HG03521 (cell line): Measurements from ENCODE around the gene MAFB.

Experiments used
- ATAC-seq: cut with Tn5 transposase; IDR thresholded peaks from one replicate; pipeline ENCODE4 v1.9.1; 2021; ENCODE audit warnings: mild to moderate bottlenecking, moderate library complexity; ENCODE audit not compliant: unreplicated experiment

MAFB gene

DNA sequence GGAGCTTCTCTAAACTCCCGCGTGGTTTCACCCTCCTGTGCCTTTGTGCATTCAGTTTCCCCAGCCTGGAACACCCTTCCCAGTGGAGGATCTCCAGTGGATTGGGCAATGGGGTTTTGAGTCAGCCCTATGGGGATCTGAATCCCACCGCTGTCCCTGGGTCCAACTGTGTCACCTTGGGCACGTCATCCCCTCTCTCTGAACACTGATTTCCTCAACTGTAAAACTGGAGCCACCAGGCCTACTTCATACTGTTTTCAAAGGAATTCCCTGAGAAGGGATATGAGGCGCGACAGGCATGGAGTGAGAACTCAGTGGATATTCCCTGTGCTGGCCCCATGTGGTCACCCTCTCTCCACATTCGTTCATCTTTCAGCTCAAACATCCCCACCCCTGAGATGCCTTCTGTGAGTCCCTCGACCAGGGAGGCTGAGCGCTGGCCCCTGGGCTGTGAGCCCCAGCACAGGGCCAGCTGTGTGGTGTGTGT, 25.7 kb downstream of the MAFB start:
- no peak for ATAC-seq

GRCh38 chr20:40659567-40659966, 29.5 kb downstream of the MAFB start:
- ATAC-seq = no peak

DNA sequence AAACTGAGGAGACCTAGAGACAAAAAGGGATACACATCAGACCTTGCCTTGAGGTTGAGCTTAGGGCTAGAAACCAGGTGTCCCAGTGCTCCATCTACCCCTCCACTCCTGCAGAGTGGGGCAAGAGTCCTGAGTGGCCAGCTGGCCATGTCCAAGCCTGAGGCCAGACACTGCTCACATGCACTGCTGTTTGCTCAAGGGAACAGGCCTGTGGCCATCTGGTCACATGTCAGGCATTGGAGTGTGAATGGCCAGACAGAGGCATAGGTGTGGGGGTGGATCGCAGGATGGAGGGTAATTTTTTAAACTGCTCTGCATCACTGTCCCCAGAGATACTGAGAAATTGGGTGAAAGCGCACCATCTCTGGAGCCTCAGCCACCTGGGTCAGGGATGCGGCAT, 30.5 kb downstream of the MAFB start:
- no peak for ATAC-seq

DNA sequence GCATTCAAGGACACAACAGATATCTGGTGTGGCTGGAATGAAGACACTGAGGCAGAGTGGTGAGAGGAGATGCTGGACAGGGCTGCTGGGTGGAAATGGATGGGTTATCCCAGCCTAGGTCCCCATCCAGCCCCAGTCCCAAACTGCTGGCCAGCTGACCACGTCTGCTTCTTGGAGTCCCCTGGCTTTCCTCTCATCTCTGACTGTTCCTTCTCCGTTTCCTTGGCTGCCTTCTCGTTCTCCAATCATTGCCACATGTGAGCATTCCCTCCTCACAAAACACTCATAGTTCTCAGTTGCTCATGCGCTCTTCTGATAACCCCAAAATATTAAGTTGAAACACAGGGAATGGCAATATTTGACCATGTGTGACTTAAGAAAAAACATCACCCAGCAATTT, 31.5 kb downstream of the MAFB start:
- no peak for ATAC-seq

DNA sequence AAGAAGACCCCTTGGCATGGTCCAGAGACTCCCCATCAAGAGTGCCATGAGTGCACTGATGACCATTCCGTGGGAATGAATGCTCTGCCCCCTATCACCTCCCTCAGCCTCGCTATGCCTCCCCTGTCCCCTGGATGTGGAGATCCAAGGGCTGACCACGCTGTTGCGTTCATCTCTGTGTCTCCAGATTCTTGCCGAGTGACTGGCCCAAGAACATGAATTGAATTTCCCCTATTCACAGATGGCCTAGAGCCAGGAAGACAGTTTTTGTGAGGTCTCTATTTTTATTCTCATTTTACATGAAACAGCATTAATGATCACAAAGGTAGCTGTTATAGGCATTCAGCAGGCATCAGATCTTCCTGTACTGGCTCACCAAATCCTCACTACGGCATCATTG, 33.6 kb downstream of the MAFB start:
- ATAC-seq = no peak

- ATAC-seq = no peak
These were observed 34.2 kb downstream of the MAFB start for GRCh38 chr20:40654876-40655275.

- ATAC-seq = no peak
These were observed 36.5 kb downstream of the MAFB start for GRCh38 chr20:40652441-40652987.

GRCh38 chr20:40651151-40651550, 37.9 kb downstream of the MAFB start:
- ATAC-seq = no peak

DNA sequence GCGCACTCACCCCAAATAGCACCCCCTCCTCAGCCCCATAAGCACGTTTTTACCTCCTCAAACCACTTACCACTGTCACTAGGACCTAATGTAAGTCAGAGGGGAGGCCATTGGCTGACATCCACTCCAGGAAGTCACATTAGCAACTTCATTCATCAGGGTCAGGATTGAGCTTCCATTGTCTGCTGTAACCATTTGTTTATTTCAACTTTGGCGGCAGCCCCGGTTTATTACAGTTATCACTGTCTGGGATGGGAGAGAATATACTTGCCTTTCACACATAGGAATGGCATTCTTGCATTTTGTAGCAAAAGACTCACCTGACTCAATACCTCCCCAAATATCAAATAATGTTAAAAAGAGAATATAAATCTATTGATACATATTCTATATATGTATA, 38.3 kb downstream of the MAFB start:
- ATAC-seq = no peak

GRCh38 chr20:40648210-40649072, 40.6 kb downstream of the MAFB start:
- no peak for ATAC-seq

GRCh38 chr20:40646813-40647212, 42.2 kb downstream of the MAFB start:
- no peak for ATAC-seq

DNA sequence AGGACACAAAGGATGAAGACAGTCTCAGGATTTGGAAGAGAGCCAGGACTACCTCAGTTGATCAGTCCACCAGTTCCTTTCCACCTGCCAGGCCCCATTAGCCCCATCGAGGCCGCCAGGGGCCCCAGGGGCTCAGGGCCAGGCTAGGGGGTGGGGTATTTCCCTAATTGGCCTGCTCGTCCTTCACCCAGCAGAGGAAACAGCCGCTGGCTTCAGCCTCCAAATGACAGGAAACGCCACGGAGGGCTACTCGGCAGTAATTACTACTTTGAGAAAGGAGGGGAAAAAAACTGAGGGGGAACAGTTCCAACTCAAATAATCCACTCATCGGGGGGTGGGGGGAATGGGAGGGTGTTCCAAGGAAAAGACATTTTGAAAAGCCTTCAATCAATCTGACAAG, 42.7 kb downstream of the MAFB start:
- no peak for ATAC-seq

- no peak for ATAC-seq
These were observed 44.2 kb downstream of the MAFB start for GRCh38 chr20:40644863-40645262.

DNA sequence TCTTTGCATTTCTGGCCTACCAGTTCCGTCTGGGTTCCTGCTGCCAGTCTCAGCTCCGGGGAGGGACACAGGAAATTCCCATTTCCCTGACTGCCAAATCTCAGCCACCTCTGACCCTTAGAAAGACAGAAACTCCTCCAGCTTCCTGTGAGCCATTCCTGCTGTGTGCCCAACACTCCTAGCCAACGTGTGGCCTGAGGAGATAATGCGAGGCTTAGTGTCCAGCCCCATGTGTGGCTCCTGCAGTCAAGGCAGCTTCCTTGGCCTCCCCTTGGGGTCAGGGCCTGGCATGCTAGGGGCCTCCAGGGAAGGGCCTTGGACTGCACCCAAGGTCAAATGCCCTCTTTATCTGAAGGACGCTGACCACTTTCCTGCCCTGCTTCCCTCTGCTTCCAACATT, 45.1 kb downstream of the MAFB start:
- no peak for ATAC-seq

DNA sequence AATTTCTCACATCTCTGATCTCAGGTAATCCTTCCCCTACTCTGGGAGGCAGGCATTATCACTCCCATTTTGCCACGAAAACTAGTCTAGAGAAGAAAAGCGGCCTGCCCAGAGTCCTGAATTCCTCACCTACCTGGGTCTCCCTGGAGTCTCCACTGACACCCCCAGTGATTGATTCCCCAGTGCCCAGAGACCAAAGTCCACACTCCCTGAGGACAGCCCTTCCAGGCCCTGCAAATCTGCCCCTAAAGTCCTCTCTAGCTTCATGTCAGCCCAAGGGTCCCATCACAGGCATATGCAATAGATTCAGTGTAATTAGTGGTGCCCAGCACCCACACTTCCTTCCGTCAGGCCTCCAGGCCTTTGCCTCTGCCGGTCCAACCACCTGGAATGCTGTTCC, 47.2 kb downstream of the MAFB start:
- no peak for ATAC-seq

DNA sequence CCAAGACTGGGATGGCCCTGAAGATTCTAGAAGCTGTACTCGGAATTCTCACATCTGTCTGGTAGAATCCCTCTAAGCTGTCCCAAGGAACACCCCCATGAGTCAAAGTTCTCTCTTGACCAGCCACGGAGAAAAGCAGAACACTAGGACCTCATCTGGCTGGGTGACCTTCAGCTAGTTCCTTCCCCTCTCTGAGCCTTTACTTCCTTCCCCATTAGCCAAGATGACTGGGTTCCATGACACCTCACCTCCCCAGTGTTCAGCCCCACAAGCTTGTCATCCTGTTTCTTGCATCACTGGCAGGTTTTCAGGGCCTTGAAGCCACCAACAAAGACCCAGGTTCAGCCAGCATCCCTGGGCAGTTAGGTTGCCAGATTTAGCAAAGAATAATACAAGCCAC, 47.8 kb downstream of the MAFB start:
- no peak for ATAC-seq

DNA sequence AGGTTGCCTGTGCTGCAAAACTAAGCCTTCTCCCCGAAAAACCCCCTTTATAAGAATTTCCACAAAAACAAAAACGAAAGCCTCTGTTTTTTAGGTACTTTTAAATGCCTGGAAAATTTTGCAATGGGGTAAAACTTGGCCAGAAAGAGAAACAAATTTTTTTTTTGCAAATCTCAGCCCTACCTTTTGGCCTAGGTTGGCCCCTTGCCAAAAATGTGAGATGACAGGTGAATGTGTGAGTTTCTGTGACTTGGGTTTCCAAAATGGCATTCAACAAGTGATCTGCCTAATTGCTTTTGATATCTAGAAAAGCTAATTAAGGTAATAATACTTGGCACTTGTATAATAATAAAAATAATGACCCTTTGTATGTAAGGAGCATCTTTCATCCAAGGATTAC, 48.4 kb downstream of the MAFB start:
- no peak for ATAC-seq

DNA sequence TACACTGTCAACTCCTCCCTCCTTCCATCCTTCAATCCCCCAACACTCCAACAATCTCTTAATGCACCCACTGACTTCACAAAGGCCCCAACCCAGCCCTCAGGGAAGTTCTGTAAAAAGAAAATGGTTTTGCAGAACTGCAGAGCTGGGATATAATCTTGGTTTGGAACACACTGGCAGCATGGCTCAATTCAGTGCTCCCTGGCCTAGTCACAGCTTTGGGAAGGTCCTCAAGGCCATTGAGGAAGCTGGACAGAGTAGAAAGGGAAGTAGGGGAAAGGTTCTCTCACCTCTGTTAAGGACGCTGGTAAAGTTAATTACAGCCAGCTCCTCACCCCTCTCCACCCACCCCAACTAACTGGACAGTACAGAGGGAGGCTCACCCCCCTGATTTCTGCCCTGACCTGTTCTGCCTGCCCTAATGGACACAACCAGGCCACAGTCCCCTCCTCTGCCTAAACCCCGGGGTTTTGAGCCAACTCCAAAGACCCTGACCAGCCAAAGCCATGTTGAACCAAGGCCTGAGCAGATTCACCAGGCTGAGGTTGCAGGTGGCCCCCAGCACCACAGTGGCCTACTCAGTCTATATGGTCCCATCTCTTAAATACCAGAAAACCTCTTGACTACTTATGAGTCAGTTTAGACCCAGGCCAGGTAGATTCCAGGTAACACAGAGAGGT, 49.2 kb downstream of the MAFB start:
- no peak for ATAC-seq

DNA sequence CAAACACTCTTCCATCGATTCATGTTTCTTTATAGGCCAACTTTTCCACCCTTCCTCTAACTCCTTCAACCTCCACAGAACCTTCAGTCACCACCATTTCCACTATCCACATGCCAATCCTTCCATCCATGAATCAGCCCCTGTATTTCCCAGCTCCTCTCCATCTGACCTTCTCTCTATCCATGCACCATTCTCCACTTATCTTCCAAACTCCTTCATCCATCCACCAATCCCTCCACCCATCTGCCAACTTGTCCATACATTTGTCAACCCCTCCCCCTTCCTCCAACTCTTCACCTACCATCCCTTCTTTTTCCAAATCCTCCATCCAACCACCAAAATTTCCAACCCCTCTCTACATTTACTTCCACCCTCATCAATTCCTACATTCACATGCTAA, 49.9 kb downstream of the MAFB start:
- no peak for ATAC-seq

DNA sequence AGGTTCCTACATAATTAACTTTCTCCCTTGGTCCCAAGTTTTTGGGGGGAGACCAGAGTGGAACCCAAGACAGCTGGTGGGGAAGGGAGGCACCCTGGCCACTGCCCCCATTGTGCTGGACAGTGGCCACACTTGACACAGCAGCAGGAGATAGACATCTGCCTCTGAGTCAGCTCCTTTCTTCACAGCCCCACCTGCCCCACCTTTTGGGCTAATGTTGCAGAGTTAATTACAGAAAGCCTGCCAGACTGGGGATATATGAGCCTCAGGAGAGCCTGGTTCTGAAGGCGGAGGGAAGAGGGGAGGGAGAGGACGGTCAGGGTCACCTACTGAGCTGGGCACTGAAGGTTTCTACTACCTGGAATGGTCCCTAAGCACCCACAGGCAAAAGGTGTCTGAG, 50.6 kb downstream of the MAFB start:
- no peak for ATAC-seq

DNA sequence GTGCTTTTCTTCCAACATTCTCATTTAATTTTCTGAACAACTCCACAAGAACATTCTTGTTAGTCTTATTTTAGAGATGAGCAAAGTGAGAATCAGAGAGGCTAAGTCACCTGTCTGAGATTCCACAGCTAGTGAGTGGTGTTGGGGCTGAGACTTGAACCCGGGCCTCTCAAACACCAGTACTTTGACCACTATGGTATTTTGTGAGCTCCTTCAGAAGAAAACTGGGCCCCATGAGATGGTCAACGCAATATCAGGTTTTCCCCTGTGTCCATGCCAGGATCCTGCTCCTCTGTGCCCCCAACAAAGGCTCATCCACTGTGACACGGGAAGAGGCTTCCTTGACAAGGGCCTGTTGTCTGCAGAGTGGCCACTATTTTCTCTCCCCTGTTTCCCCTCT, 51.9 kb downstream of the MAFB start:
- ATAC-seq = no peak

GRCh38 chr20:40636486-40636885, 52.5 kb downstream of the MAFB start:
- ATAC-seq = no peak
